Measurements from ENCODE around the gene GLOD4.

Gene GLOD4

GRCh38 chr17:728911-729310 is 53.2 kb downstream of the GLOD4 start:
- in situ Hi-C loops (cut with HindIII; ENCODE audit: low pct_ligation_motif_present, low pct_unique_long_range_greater_than_20kb, low sequenced_read_pairs): no loop called here
- no peak for DNase-seq

GRCh38 chr17:726271-726919 is 55.7 kb downstream of the GLOD4 start:
- in situ Hi-C loops (cut with HindIII; ENCODE audit: low pct_ligation_motif_present, low pct_unique_long_range_greater_than_20kb, low sequenced_read_pairs): no loop called here
- DNase-seq: no peak

GRCh38 chr17:725746-726145 is 56.3 kb downstream of the GLOD4 start:
- in situ Hi-C loops (cut with HindIII; ENCODE audit: low pct_ligation_motif_present, low pct_unique_long_range_greater_than_20kb, low sequenced_read_pairs): no loop called here
- no peak for DNase-seq

DNA sequence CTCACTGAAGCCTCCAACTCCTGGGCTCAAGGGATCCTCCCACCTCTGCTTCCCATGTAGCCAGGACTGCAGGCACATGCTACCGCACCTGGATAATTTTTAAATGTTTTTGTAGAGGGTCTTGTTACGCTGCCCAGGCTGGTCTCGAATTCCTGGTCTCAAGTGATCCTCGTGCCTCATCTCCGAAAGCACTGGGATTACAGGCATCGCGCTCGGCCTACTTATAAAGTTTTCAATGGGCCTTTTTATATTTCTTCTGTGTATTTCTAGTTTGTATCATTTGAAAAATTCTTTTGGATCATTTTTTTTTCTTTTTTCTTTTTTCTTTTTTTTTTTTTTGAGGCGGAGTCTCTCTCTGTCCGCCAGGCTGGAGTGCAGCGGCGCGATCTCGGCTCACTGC is 57.0 kb downstream of the GLOD4 start:
- in situ Hi-C loops (cut with HindIII; ENCODE audit: low pct_ligation_motif_present, low pct_unique_long_range_greater_than_20kb, low sequenced_read_pairs): no loop called here
- no peak for DNase-seq

- in situ Hi-C loops (cut with HindIII; ENCODE audit: low pct_ligation_motif_present, low pct_unique_long_range_greater_than_20kb, low sequenced_read_pairs): no loop called here
- DNase-seq: no peak
These were observed 60.5 kb downstream of the GLOD4 start for GRCh38 chr17:721540-721937.

GRCh38 chr17:720706-721539 is 61.2 kb downstream of the GLOD4 start:
- in situ Hi-C loops (cut with HindIII; ENCODE audit: low pct_ligation_motif_present, low pct_unique_long_range_greater_than_20kb, low sequenced_read_pairs): no loop called here

DNA sequence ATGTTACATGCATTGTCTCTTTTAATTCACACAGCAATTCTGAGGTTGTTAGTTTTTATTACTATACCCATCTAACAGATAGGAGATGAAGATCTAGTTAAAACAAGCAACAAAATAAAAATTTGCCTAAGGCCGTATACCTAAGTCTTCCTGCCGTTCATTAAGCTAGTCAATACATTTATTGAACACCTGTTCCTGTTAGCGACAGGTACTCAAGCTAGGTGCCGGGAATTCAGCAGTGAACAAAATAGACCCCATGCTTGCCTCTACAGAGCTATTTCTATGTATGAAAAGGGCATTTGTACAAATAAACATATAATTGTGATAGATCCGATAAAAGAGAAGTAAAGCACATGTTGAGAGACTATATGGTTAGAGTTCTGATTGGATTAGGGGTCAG is 64.0 kb downstream of the GLOD4 start:
- in situ Hi-C loops (cut with HindIII; ENCODE audit: low pct_ligation_motif_present, low pct_unique_long_range_greater_than_20kb, low sequenced_read_pairs): no loop called here
- DNase-seq: no peak

More at GRCh38 chr17:720706-721539, 61.2 kb downstream of the GLOD4 start:
- DNase-seq: no peak

All from ACHN (cell line).